ENCODE results near the gene ASMT. TPM values are rescaled to one million over a fixed set of nuclear protein-coding genes. Genes with fewer than 3 reads are reported as not detected.
"Not testable (repeated sequence)": the region's sequence is repeated elsewhere in the genome, so short reads cannot be mapped to it uniquely, and the experiment has no call there.

The ASMT gene
- total RNA-seq, 1 experiment from 2014 or later: not detected

DNA sequence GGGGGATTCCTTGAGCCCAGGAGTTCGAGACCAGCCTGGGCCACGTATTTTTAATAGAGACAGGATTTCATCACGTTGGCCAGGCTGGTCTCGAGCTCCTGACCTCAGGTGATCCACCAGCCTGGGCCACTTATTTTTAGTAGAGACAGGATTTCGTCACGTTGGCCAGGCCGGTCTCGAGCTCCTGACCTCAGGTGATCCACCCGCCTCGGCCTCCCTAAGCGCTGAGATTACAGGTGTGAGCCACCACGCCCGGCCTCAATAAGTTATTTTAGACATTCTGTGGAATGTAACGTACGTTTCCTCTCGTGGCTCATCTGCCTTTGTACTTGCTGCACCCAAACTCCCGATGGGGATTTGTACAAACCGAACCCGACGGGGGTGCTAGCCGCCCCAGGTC is 8.8 kb downstream of the ASMT start:
- Histone ChIP-seq H3K4me2 (ENCODE audit: low read length) (no peak overlapping the region), H3K27ac (ENCODE audit: low read length) (no peak overlapping the region), H3F3A (ENCODE audit: low read length, unreplicated experiment) (no peaks in the 10 kb centered on the region), H3K9me3 (ENCODE audit: low read length) (no peaks in the 10 kb centered on the region), H2AFZ (ENCODE audit: low read length) (no peak overlapping the region), H3K4me3 (ENCODE audit: low read length) (no peak overlapping the region), H3K36me3 (ENCODE audit: low read depth, low read length) (no peaks in the 10 kb centered on the region), H3K27me3 (ENCODE audit: low read length) (no peaks in the 10 kb centered on the region), H4K20me1 (ENCODE audit: low read length) (no peaks in the 10 kb centered on the region), H3K9ac (ENCODE audit: low read length) (no peak overlapping the region), H3K9me2 (replicated peaks; ENCODE audit: low read length) (no peaks in the 10 kb centered on the region), H3K79me2 (ENCODE audit: low read length) (no peaks in the 10 kb centered on the region), H3K4me1 (ENCODE audit: insufficient read depth, low read length) (no peaks in the 10 kb centered on the region)
- ChIA-PET CTCF (no interaction called here), POLR2A (ENCODE audit: unreplicated experiment) (no interaction called here)
- TF ChIP-seq, protein P1, sequence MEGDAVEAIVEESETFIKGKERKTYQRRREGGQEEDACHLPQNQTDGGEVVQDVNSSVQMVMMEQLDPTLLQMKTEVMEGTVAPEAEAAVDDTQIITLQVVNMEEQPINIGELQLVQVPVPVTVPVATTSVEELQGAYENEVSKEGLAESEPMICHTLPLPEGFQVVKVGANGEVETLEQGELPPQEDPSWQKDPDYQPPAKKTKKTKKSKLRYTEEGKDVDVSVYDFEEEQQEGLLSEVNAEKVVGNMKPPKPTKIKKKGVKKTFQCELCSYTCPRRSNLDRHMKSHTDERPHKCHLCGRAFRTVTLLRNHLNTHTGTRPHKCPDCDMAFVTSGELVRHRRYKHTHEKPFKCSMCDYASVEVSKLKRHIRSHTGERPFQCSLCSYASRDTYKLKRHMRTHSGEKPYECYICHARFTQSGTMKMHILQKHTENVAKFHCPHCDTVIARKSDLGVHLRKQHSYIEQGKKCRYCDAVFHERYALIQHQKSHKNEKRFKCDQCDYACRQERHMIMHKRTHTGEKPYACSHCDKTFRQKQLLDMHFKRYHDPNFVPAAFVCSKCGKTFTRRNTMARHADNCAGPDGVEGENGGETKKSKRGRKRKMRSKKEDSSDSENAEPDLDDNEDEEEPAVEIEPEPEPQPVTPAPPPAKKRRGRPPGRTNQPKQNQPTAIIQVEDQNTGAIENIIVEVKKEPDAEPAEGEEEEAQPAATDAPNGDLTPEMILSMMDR (conservative IDR thresholded peaks at IDR 0.05; ENCODE audit: low read depth, low read length): no peak
- no peak for TF ChIP-seq EZH2 (IDR thresholded peaks at IDR 0.05; ENCODE audit: low read length, unreplicated experiment)
- no peak for DNase-seq
- intact Hi-C loops (cut with micrococcal nuclease): no loop called here
- no TSS peak for BruUV-seq (replicated peaks)
- no peak for ATAC-seq

DNA sequence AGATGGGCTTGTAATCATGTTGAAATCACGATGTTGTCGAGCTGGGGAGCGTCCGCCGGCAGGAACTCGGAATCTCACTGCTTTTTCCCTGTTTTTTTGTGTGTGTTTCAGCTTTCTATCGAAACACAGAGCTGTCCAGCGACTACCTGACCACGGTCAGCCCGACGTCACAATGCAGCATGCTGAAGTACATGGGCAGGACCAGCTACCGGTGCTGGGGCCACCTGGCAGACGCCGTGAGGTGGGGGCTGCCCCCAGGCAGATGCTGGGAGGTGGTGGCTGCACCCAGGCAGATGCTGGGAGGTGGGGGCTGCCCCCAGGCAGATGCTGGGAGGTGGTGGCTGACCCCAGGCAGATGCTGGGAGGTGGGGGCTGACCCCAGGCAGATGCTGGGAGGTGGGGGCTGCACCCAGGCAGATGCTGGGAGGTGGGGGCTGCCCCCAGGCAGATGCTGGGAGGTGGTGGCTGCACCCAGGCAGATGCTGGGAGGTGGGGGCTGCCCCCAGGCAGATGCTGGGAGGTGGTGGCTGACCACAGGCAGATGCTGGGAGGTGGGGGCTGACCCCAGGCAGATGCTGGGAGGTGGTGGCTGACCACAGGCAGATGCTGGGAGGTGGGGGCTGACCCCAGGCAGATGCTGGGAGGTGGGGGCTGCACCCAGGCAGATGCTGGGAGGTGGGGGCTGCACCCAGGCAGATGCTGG is 9.4 kb downstream of the ASMT start:
- H3K9me2 ChIP-seq (replicated peaks; ENCODE audit: low read length); H3F3A ChIP-seq (ENCODE audit: low read length, unreplicated experiment); H3K27ac ChIP-seq (ENCODE audit: low read length); H4K20me1 ChIP-seq (ENCODE audit: low read length); H3K9me3 ChIP-seq (ENCODE audit: low read length); CTCF ChIA-PET; H3K4me1 ChIP-seq (ENCODE audit: insufficient read depth, low read length); ATAC-seq; POLR2A ChIA-PET (ENCODE audit: unreplicated experiment); H3K4me2 ChIP-seq (ENCODE audit: low read length); H3K27me3 ChIP-seq (ENCODE audit: low read length); DNase-seq; BruUV-seq (replicated peaks); H3K4me3 ChIP-seq (ENCODE audit: low read length); H3K36me3 ChIP-seq (ENCODE audit: low read depth, low read length); H2AFZ ChIP-seq (ENCODE audit: low read length); H3K9ac ChIP-seq (ENCODE audit: low read length); intact Hi-C loops (cut with micrococcal nuclease); H3K79me2 ChIP-seq (ENCODE audit: low read length): not testable (repeated sequence)

DNA sequence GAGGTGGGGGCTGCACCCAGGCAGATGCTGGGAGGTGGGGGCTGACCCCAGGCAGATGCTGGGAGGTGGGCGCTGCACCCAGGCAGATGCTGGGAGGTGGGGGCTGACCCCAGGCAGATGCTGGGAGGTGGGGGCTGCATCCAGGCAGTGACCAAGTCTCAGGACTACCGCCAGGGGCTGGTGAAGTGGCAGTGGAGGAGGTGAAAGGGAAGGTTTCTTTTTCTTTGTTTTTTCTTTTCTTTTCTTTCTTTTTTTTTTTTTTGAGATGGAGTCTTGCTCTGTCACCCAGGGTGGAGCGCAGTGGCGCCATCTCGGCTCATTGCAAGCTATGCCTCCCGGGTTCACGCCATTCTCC is 10.0 kb downstream of the ASMT start:
- H3K9ac ChIP-seq (ENCODE audit: low read length); H3K4me3 ChIP-seq (ENCODE audit: low read length); H4K20me1 ChIP-seq (ENCODE audit: low read length); H3K27ac ChIP-seq (ENCODE audit: low read length); POLR2A ChIA-PET (ENCODE audit: unreplicated experiment); intact Hi-C loops (cut with micrococcal nuclease); ATAC-seq; BruUV-seq (replicated peaks); H3K79me2 ChIP-seq (ENCODE audit: low read length); H3F3A ChIP-seq (ENCODE audit: low read length, unreplicated experiment); H3K4me2 ChIP-seq (ENCODE audit: low read length); H3K9me3 ChIP-seq (ENCODE audit: low read length); H3K9me2 ChIP-seq (replicated peaks; ENCODE audit: low read length); H3K4me1 ChIP-seq (ENCODE audit: insufficient read depth, low read length); H3K36me3 ChIP-seq (ENCODE audit: low read depth, low read length); DNase-seq; H3K27me3 ChIP-seq (ENCODE audit: low read length); H2AFZ ChIP-seq (ENCODE audit: low read length); CTCF ChIA-PET: not testable (repeated sequence)

DNA sequence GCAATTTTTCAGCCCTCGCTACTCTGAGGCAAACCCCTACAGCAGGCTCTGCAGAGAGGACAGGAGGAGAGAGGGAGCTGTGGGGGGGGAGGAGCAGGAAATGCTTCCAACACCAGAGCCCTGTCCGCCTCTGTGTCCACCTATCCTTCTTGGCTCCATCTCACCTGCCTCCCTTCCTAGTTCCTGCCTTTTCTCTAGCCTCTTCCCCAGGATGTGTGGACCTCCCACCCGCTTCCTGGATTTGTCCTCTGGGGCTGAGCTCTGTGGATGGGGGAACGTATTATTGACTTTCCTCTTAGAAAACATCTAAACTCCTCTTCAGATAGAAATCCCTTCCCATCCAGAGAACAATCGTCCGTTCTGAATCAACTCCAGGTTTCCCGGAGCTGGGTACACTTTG is 14.4 kb downstream of the ASMT start:
- Histone ChIP-seq H3K9me2 (replicated peaks; ENCODE audit: low read length) (no peaks in the 10 kb centered on the region), H2AFZ (ENCODE audit: low read length) (no peak overlapping the region), H3K4me1 (ENCODE audit: insufficient read depth, low read length) (no peaks in the 10 kb centered on the region), H3K4me3 (ENCODE audit: low read length) (no peak overlapping the region), H3K27ac (ENCODE audit: low read length) (no peak overlapping the region), H3K27me3 (ENCODE audit: low read length) (no peaks in the 10 kb centered on the region), H3K9ac (ENCODE audit: low read length) (no peak overlapping the region), H3K9me3 (ENCODE audit: low read length) (no peaks in the 10 kb centered on the region), H4K20me1 (ENCODE audit: low read length) (no peaks in the 10 kb centered on the region), H3F3A (ENCODE audit: low read length, unreplicated experiment) (no peaks in the 10 kb centered on the region), H3K79me2 (ENCODE audit: low read length) (no peaks in the 10 kb centered on the region), H3K36me3 (ENCODE audit: low read depth, low read length) (no peaks in the 10 kb centered on the region), H3K4me2 (ENCODE audit: low read length) (no peak overlapping the region)
- no peak for ATAC-seq
- CTCF ChIA-PET: no interaction called here
- intact Hi-C loops (cut with micrococcal nuclease): no loop called here
- BruUV-seq (replicated peaks): no TSS peak
- POLR2A ChIA-PET (ENCODE audit: unreplicated experiment): no interaction called here
- DNase-seq: no peak
- TF ChIP-seq EZH2 (IDR thresholded peaks at IDR 0.05; ENCODE audit: low read length, unreplicated experiment) (no peak), EZH2phosphoT487 (IDR thresholded peaks at IDR 0.05; ENCODE audit: borderline replicate concordance, low read length) (no peak)
- TF ChIP-seq, protein P1 (conservative IDR thresholded peaks at IDR 0.05; ENCODE audit: low read depth, low read length): no peak
